ENCODE measurements around the gene USP53.
"Not testable (repeated sequence)": the region's sequence is repeated elsewhere in the genome, so short reads cannot be mapped to it uniquely, and the experiment has no call there.

The USP53 gene

GRCh38 chr4:119173729-119174361 lies 38.7 kb upstream of the USP53 start:
- H2BK12ac ChIP-seq (ENCODE audit: low read length in 2 of 2); H3K27ac ChIP-seq (ENCODE audit: low read length, poor library complexity, severe bottlenecking); H3K4me1 ChIP-seq (ENCODE audit: control insufficient read depth, insufficient read depth, low read depth, low read length); H4K91ac ChIP-seq (ENCODE audit: low read length); H3K4me3 ChIP-seq (ENCODE audit: insufficient read depth in 1 of 2, low read depth in 1 of 2, low read length in 2 of 2); H2BK5ac ChIP-seq (ENCODE audit: low read depth, low read length, poor library complexity, severe bottlenecking); H3K9me3 ChIP-seq (ENCODE audit: control insufficient read depth, low read length); H3K79me1 ChIP-seq (replicated peaks; ENCODE audit: low read length, poor library complexity, severe bottlenecking); H3K14ac ChIP-seq (ENCODE audit: low read length in 2 of 2); H3K4me2 ChIP-seq (ENCODE audit: low read length, poor library complexity, severe bottlenecking); H3K18ac ChIP-seq (ENCODE audit: low read depth in 1 of 2, low read length in 2 of 2); H3K23ac ChIP-seq (ENCODE audit: low read length in 2 of 2); H3K9ac ChIP-seq (ENCODE audit: low read length); DNase-seq; H3K4ac ChIP-seq (ENCODE audit: low read depth in 1 of 2, low read length in 2 of 2); H4K8ac ChIP-seq (ENCODE audit: low read length); H2BK15ac ChIP-seq (ENCODE audit: low read depth, poor library complexity, severe bottlenecking); H2AFZ ChIP-seq (ENCODE audit: low read depth, low read length); H2AK5ac ChIP-seq (ENCODE audit: low read length, severe bottlenecking); H3K36me3 ChIP-seq (ENCODE audit: control insufficient read depth in 1 of 2, insufficient read depth in 2 of 2, low read depth in 1 of 2, low read length in 2 of 2); H2BK120ac ChIP-seq (ENCODE audit: low read depth, low read length); H3K27me3 ChIP-seq (ENCODE audit: control insufficient read depth in 1 of 2, insufficient read depth in 1 of 2, low read length in 2 of 2): not testable (repeated sequence)
- WGBS: 96% methylated on average over 29 of the region's 30 CpGs

- H2BK120ac ChIP-seq (ENCODE audit: low read depth, low read length): no peak overlapping the region
- H3K4me2 ChIP-seq (ENCODE audit: low read length, poor library complexity, severe bottlenecking): no peak overlapping the region
- H3K79me1 ChIP-seq (replicated peaks; ENCODE audit: low read length, poor library complexity, severe bottlenecking): no peaks in the 10 kb centered on the region
- no peaks in the 10 kb centered on the region for H3K27me3 ChIP-seq (ENCODE audit: control insufficient read depth in 1 of 2, insufficient read depth in 1 of 2, low read length in 2 of 2)
- no peaks in the 10 kb centered on the region for H3K4me1 ChIP-seq (ENCODE audit: control insufficient read depth, insufficient read depth, low read depth, low read length)
- H3K9me3 ChIP-seq (ENCODE audit: control insufficient read depth, low read length): no peaks in the 10 kb centered on the region
- no peak overlapping the region for H2AFZ ChIP-seq (ENCODE audit: low read depth, low read length)
- no peak overlapping the region for H3K9ac ChIP-seq (ENCODE audit: low read length)
- DNase-seq: no peak
- no peak overlapping the region for H2BK12ac ChIP-seq (ENCODE audit: low read length in 2 of 2)
- no peak overlapping the region for H4K91ac ChIP-seq (ENCODE audit: low read length)
- H4K8ac ChIP-seq (ENCODE audit: low read length): no peak overlapping the region
- no peak overlapping the region for H3K27ac ChIP-seq (ENCODE audit: low read length, poor library complexity, severe bottlenecking)
- H2BK5ac ChIP-seq (ENCODE audit: low read depth, low read length, poor library complexity, severe bottlenecking): no peak overlapping the region
- H3K36me3 ChIP-seq (ENCODE audit: control insufficient read depth in 1 of 2, insufficient read depth in 2 of 2, low read depth in 1 of 2, low read length in 2 of 2): no peaks in the 10 kb centered on the region
- H3K18ac ChIP-seq (ENCODE audit: low read depth in 1 of 2, low read length in 2 of 2): no peak overlapping the region
- no peak overlapping the region for H3K4me3 ChIP-seq (ENCODE audit: insufficient read depth in 1 of 2, low read depth in 1 of 2, low read length in 2 of 2)
- no peak overlapping the region for H3K4ac ChIP-seq (ENCODE audit: low read depth in 1 of 2, low read length in 2 of 2)
- 82% methylated on average over 1 of the region's 1 CpG for WGBS
- no peak overlapping the region for H2BK15ac ChIP-seq (ENCODE audit: low read depth, poor library complexity, severe bottlenecking)
- H3K14ac ChIP-seq (ENCODE audit: low read length in 2 of 2): no peak overlapping the region
- no peak overlapping the region for H2AK5ac ChIP-seq (ENCODE audit: low read length, severe bottlenecking)
- H3K23ac ChIP-seq (ENCODE audit: low read length in 2 of 2): no peak overlapping the region
Measured at GRCh38 chr4:119179011-119179410, 33.5 kb upstream of the USP53 start.

- Histone ChIP-seq H3K9ac (ENCODE audit: low read length) (no peak overlapping the region), H3K4me1 (ENCODE audit: control insufficient read depth, insufficient read depth, low read depth, low read length) (no peaks in the 10 kb centered on the region), H3K4ac (ENCODE audit: low read depth in 1 of 2, low read length in 2 of 2) (no peak overlapping the region), H3K4me2 (ENCODE audit: low read length, poor library complexity, severe bottlenecking) (no peak overlapping the region), H3K18ac (ENCODE audit: low read depth in 1 of 2, low read length in 2 of 2) (no peak overlapping the region), H3K36me3 (ENCODE audit: control insufficient read depth in 1 of 2, insufficient read depth in 2 of 2, low read depth in 1 of 2, low read length in 2 of 2) (no peaks in the 10 kb centered on the region), H2BK5ac (ENCODE audit: low read depth, low read length, poor library complexity, severe bottlenecking) (no peak overlapping the region), H3K27ac (ENCODE audit: low read length, poor library complexity, severe bottlenecking) (no peak overlapping the region), H2BK15ac (ENCODE audit: low read depth, poor library complexity, severe bottlenecking) (no peak overlapping the region), H4K91ac (ENCODE audit: low read length) (no peak overlapping the region), H3K23ac (ENCODE audit: low read length in 2 of 2) (no peak overlapping the region), H3K9me3 (ENCODE audit: control insufficient read depth, low read length) (no peaks in the 10 kb centered on the region), H3K79me1 (replicated peaks; ENCODE audit: low read length, poor library complexity, severe bottlenecking) (no peaks in the 10 kb centered on the region), H4K8ac (ENCODE audit: low read length) (no peak overlapping the region), H3K4me3 (ENCODE audit: insufficient read depth in 1 of 2, low read depth in 1 of 2, low read length in 2 of 2) (no peak overlapping the region), H2BK120ac (ENCODE audit: low read depth, low read length) (no peak overlapping the region), H2AFZ (ENCODE audit: low read depth, low read length) (no peak overlapping the region), H2AK5ac (ENCODE audit: low read length, severe bottlenecking) (no peak overlapping the region), H2BK12ac (ENCODE audit: low read length in 2 of 2) (no peak overlapping the region), H3K27me3 (ENCODE audit: control insufficient read depth in 1 of 2, insufficient read depth in 1 of 2, low read length in 2 of 2) (no peaks in the 10 kb centered on the region), H3K14ac (ENCODE audit: low read length in 2 of 2) (no peak overlapping the region)
- DNase-seq: no peak
- 85% methylated on average over 1 of the region's 2 CpGs for WGBS
Measured at GRCh38 chr4:119184128-119184527, 28.4 kb upstream of the USP53 start.

- Histone ChIP-seq H3K36me3 (ENCODE audit: control insufficient read depth in 1 of 2, insufficient read depth in 2 of 2, low read depth in 1 of 2, low read length in 2 of 2) (no peaks in the 10 kb centered on the region), H3K23ac (ENCODE audit: low read length in 2 of 2) (no peak overlapping the region), H2BK12ac (ENCODE audit: low read length in 2 of 2) (no peak overlapping the region), H2BK5ac (ENCODE audit: low read depth, low read length, poor library complexity, severe bottlenecking) (no peak overlapping the region), H3K14ac (ENCODE audit: low read length in 2 of 2) (no peak overlapping the region), H3K79me1 (replicated peaks; ENCODE audit: low read length, poor library complexity, severe bottlenecking) (no peaks in the 10 kb centered on the region), H2BK15ac (ENCODE audit: low read depth, poor library complexity, severe bottlenecking) (no peak overlapping the region), H3K27me3 (ENCODE audit: control insufficient read depth in 1 of 2, insufficient read depth in 1 of 2, low read length in 2 of 2) (no peaks in the 10 kb centered on the region), H3K4me1 (ENCODE audit: control insufficient read depth, insufficient read depth, low read depth, low read length) (no peaks in the 10 kb centered on the region), H2AK5ac (ENCODE audit: low read length, severe bottlenecking) (no peak overlapping the region), H3K18ac (ENCODE audit: low read depth in 1 of 2, low read length in 2 of 2) (no peak overlapping the region), H3K4me3 (ENCODE audit: insufficient read depth in 1 of 2, low read depth in 1 of 2, low read length in 2 of 2) (no peak overlapping the region), H3K27ac (ENCODE audit: low read length, poor library complexity, severe bottlenecking) (no peak overlapping the region), H4K8ac (ENCODE audit: low read length) (no peak overlapping the region), H3K4ac (ENCODE audit: low read depth in 1 of 2, low read length in 2 of 2) (no peak overlapping the region), H3K9me3 (ENCODE audit: control insufficient read depth, low read length) (no peaks in the 10 kb centered on the region), H2BK120ac (ENCODE audit: low read depth, low read length) (no peak overlapping the region), H3K4me2 (ENCODE audit: low read length, poor library complexity, severe bottlenecking) (no peak overlapping the region), H3K9ac (ENCODE audit: low read length) (no peak overlapping the region), H2AFZ (ENCODE audit: low read depth, low read length) (no peak overlapping the region), H4K91ac (ENCODE audit: low read length) (no peak overlapping the region)
- DNase-seq: no peak
- 93% methylated on average over 1 of the region's 1 CpG for whole genome bisulfite sequencing
Measured at GRCh38 chr4:119189638-119190037, 22.9 kb upstream of the USP53 start.

All from mesenchymal stem cell (in vitro differentiated cells and primary cell).